Gastroesophageal sphincter (tissue), 4 donors: ENCODE measurements around the gene MITF. TPM values are rescaled to one million over a fixed set of nuclear protein-coding genes. Genes with fewer than 3 reads are reported as not detected.

ENCODE experiments used
- ATAC-seq: fragments of 150-250 bp; one replicate; pipeline ENCODE4 v1.9.1; 2016; ENCODE audit warnings: mild to moderate bottlenecking, moderate library complexity
- H3K27ac ChIP-seq, 4 donors: fragments of 200-600 bp; sonication (generic) in 3 of 4; 1 replicate in 3 of 4; 2 replicates in 1 of 4; pipeline ENCODE4 v1.5.1; 2016 to 2019
- H3K27me3 ChIP-seq: fragments of 200-600 bp; sonication (generic); one replicate; pipeline ENCODE4 v1.5.1; 2019
- H3K36me3 ChIP-seq, 2 donors: fragments of 200-600 bp; sonication (generic); one replicate each; pipeline ENCODE4 v1.5.1; 2019; ENCODE audit warnings: control low read depth in 1 of 2
- H3K4me1 ChIP-seq, 3 donors: fragments of 200-600 bp; sonication (generic); 1 replicate in 2 of 3; 2 replicates in 1 of 3; pipeline ENCODE4 v1.5.1; 2016 to 2019; ENCODE audit warnings: control low read depth in 2 of 3
- H3K4me3 ChIP-seq, 2 donors: fragments of 200-600 bp; sonication (generic); one replicate each; pipeline ENCODE4 v1.5.1; 2019; ENCODE audit warnings: mild to moderate bottlenecking in 1 of 2, moderate library complexity in 1 of 2
- H3K9me3 ChIP-seq, 3 donors: fragments of 200-600 bp; sonication (generic); one replicate each; pipeline ENCODE4 v1.5.1; 2017 to 2019; ENCODE audit warnings: control low read depth in 2 of 3
- CTCF ChIP-seq, 4 experiments: fragments of 200-600 bp in 2 of 4; fragments of 450-650 bp in 2 of 4; sonication (generic) in 1 of 4; IDR thresholded peaks; one replicate each; pipeline ENCODE4 v1.5.1; 2017 to 2019; ENCODE audit warnings: antibody characterized with exemption in 4 of 4, mild to moderate bottlenecking in 2 of 4, moderate library complexity in 2 of 4
- EP300 ChIP-seq: sonication (generic); formaldehyde crosslinking; IDR thresholded peaks from one replicate; pipeline ENCODE4 v1.6.1; 2017; ENCODE audit warnings: antibody characterized with exemption, mild to moderate bottlenecking
- POLR2A ChIP-seq, 2 donors: fragments of 450-650 bp; IDR thresholded peaks; one replicate each; pipeline ENCODE4 v1.6.1; 2017; ENCODE audit warnings: antibody characterized with exemption in 2 of 2, mild to moderate bottlenecking in 2 of 2, moderate library complexity in 1 of 2
- POLR2AphosphoS5 ChIP-seq: sonication (generic); formaldehyde crosslinking; IDR thresholded peaks from one replicate; pipeline ENCODE4 v1.6.1; 2017; ENCODE audit warnings: antibody characterized with exemption
- WGBS, 2 donors: methylation state at CpG; one replicate each; pipeline ENCODE4 v1.1.5; 2018; ENCODE audit warnings: low coverage in 1 of 2; 5-methylcytosine and 5-hydroxymethylcytosine counted together
- total RNA-seq, 4 donors: library from RNA; depleted of rRNA; stranded (reverse); fragments of >200 nt; gene quantifications; one replicate each; pipeline ENCODE4 v1.1.0, GENCODE V29; 2016

MITF gene
- total RNA-seq, 4 donors from 2014 or later = 44.8 to 86.8 (median 77.9) TPM

- Histone ChIP-seq H3K27me3 (no peaks in the 10 kb centered on the region), H3K4me1 (peaks cover 0 to 6% (median 0%) of the 10 kb centered on the region in 3 donors), H3K36me3 (no peaks in the 10 kb centered on the region), H3K4me3 (no peak overlapping the region), H3K9me3 (no peaks in the 10 kb centered on the region), H3K27ac (no peak overlapping the region)
- WGBS, 2 donors = 64 to 100% methylated on average over 1 to 5 of the region's 5 CpGs
- no peak for ATAC-seq
- TF ChIP-seq POLR2AphosphoS5 = no peak
- TF ChIP-seq POLR2A (IDR thresholded peaks at IDR 0.05) = no peak
- no peak for TF ChIP-seq EP300
- TF ChIP-seq CTCF (IDR thresholded peaks at IDR 0.05) = no peak
Observed at GRCh38 chr3:69716119-69716518, 23.1 kb upstream of the MITF start.

GRCh38 chr3:69718866-69719586 is 20.2 kb upstream of the MITF start:
- ATAC-seq = no peak
- Histone ChIP-seq H3K27ac (no peak overlapping the region), H3K9me3 (no peaks in the 10 kb centered on the region), H3K4me3 (no peak overlapping the region), H3K36me3 (no peaks in the 10 kb centered on the region), H3K27me3 (no peaks in the 10 kb centered on the region), H3K4me1 (peaks cover 0 to 6% (median 0%) of the 10 kb centered on the region in 3 donors)
- WGBS, 2 donors = 73 to 88% methylated on average over 4 of the region's 5 CpGs
- TF ChIP-seq POLR2AphosphoS5 = no peak
- no peak for TF ChIP-seq POLR2A (IDR thresholded peaks at IDR 0.05)
- no peak for TF ChIP-seq CTCF (IDR thresholded peaks at IDR 0.05)
- TF ChIP-seq EP300 = no peak

GRCh38 chr3:69719587-69720122 is 19.6 kb upstream of the MITF start:
- ATAC-seq = no peak
- Histone ChIP-seq H3K27ac (no peak overlapping the region), H3K9me3 (no peaks in the 10 kb centered on the region), H3K36me3 (no peaks in the 10 kb centered on the region), H3K4me3 (no peak overlapping the region), H3K4me1 (peaks cover 0 to 6% (median 0%) of the 10 kb centered on the region in 3 donors), H3K27me3 (no peaks in the 10 kb centered on the region)
- 22 to 29% methylated on average over 3 of the region's 3 CpGs for WGBS, 2 donors
- TF ChIP-seq EP300 (no peak), POLR2AphosphoS5 (no peak), CTCF (IDR thresholded peaks at IDR 0.05) (no peak), POLR2A (IDR thresholded peaks at IDR 0.05) (no peak)

- H3K4me3 ChIP-seq = no peak overlapping the region
- H3K4me1 ChIP-seq = peaks cover 0 to 6% (median 0%) of the 10 kb centered on the region in 3 donors
- no peak overlapping the region for H3K27ac ChIP-seq
- TF ChIP-seq CTCF (IDR thresholded peaks at IDR 0.05) (no peak), POLR2A (IDR thresholded peaks at IDR 0.05) (no peak), POLR2AphosphoS5 (no peak), EP300 (no peak)
- WGBS, 2 donors = 79 to 100% methylated on average over 2 to 4 of the region's 5 CpGs
- no peaks in the 10 kb centered on the region for H3K27me3 ChIP-seq
- H3K9me3 ChIP-seq = no peaks in the 10 kb centered on the region
- no peaks in the 10 kb centered on the region for H3K36me3 ChIP-seq
- ATAC-seq = no peak
Observed at GRCh38 chr3:69720824-69721223, 18.4 kb upstream of the MITF start.

- TF ChIP-seq CTCF (IDR thresholded peaks at IDR 0.05) (no peak), POLR2AphosphoS5 (no peak), POLR2A (IDR thresholded peaks at IDR 0.05) (no peak), EP300 (no peak)
- Histone ChIP-seq H3K4me3 (no peak overlapping the region), H3K4me1 (no peaks in the 10 kb centered on the region), H3K27me3 (no peaks in the 10 kb centered on the region), H3K9me3 (no peaks in the 10 kb centered on the region), H3K36me3 (no peaks in the 10 kb centered on the region), H3K27ac (no peak overlapping the region)
- 72% methylated on average over 4 of the region's 4 CpGs; no CpG with 5 or more reads in 1 of the 2 donors for WGBS, 2 donors
- ATAC-seq = no peak
Observed at GRCh38 chr3:69723389-69723788, 15.9 kb upstream of the MITF start.
